Measurements from ENCODE around the gene TTC13. TPM values are rescaled to one million over a fixed set of nuclear protein-coding genes. Genes with fewer than 3 reads are reported as not detected.
A peak's percentile ranks its signal among the peaks of the same experiment; 100 is the strongest.

The TTC13 gene
- total and polyA plus RNA-seq, 8 donors = 15.2 to 29.4 (median 24.4) TPM

GRCh38 chr1:230901671-230902070 lies 77.0 kb downstream of the TTC13 start:
- ATAC-seq (peak; percentile 81), DNase-seq (peak; percentile 32 to 76 (median 74))
- intact Hi-C loops (cut with DNase I) = no loop called here
- H3K27ac ChIP-seq = peak overlapping the region; percentile 63 to 64
- no peaks in the 10 kb centered on the region for H3K9me3 ChIP-seq
- TF ChIP-seq CTCF (IDR thresholded peaks at IDR 0.05) = no peak
- peaks cover 0 to 18% of the 10 kb centered on the region in 2 donors for H3K36me3 ChIP-seq
- peaks cover 0 to 1% of the 10 kb centered on the region in 2 donors for H3K4me1 ChIP-seq
- H3K27me3 ChIP-seq = no peaks in the 10 kb centered on the region
- H3K4me3 ChIP-seq = no peak overlapping the region

- Histone ChIP-seq H3K27ac (peak overlapping the region; percentile 63 to 64), H3K36me3 (peaks cover 0 to 11% of the 10 kb centered on the region in 2 donors), H3K27me3 (no peaks in the 10 kb centered on the region), H3K4me3 (no peak overlapping the region), H3K4me1 (peaks cover 0 to 4% of the 10 kb centered on the region in 2 donors), H3K9me3 (no peaks in the 10 kb centered on the region)
- peak in 2 of 4 donors; percentile 73 to 77 for DNase-seq
- TF ChIP-seq CTCF (IDR thresholded peaks at IDR 0.05) = no peak
- intact Hi-C loops (cut with DNase I) = no loop called here
- ATAC-seq = peak; percentile 79
These were observed 77.7 kb downstream of the TTC13 start for GRCh38 chr1:230900984-230901383.

GRCh38 chr1:230899841-230900251 lies 78.8 kb downstream of the TTC13 start:
- TF ChIP-seq CTCF (IDR thresholded peaks at IDR 0.05) = no peak
- DNase-seq (peak in 2 of 4 donors; percentile 47 to 49), ATAC-seq (peak; percentile 17)
- peak overlapping the region in 1 of 2 donors; percentile 63 for H3K27ac ChIP-seq
- H3K9me3 ChIP-seq = no peaks in the 10 kb centered on the region
- peaks cover 0 to under 1% of the 10 kb centered on the region in 2 donors for H3K36me3 ChIP-seq
- H3K4me3 ChIP-seq = no peak overlapping the region
- no peaks in the 10 kb centered on the region for H3K27me3 ChIP-seq
- peaks cover 0 to 4% of the 10 kb centered on the region in 2 donors for H3K4me1 ChIP-seq
- intact Hi-C loops (cut with DNase I) = no loop called here

DNA sequence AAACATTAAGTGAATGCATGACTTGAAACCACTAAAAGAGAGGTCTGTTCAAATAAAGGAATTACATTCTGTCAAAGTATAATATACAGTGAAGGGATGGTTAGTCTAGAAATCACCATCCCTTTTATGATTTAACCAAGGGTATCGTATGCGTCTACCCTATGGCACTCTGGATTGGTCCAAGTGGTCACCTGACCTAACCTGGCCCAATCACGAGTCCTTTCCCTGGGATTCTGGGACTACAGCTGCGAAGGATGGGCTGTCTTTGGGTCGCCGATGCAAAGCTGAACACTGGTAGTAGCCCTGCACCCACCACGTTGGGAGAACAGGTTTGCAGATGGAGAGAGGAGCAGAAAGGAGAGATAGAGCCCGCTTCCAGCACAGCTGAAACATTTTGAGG lies 79.9 kb downstream of the TTC13 start:
- DNase-seq = no peak
- no peak overlapping the region for H3K27ac ChIP-seq

GRCh38 chr1:230898144-230898543 lies 80.5 kb downstream of the TTC13 start:
- Histone ChIP-seq H3K9me3 (no peaks in the 10 kb centered on the region), H3K36me3 (no peaks in the 10 kb centered on the region), H3K4me1 (peaks cover 0 to 4% of the 10 kb centered on the region in 2 donors), H3K27me3 (no peaks in the 10 kb centered on the region), H3K27ac (no peak overlapping the region), H3K4me3 (no peak overlapping the region)
- ATAC-seq (no peak), DNase-seq (no peak)
- no peak for TF ChIP-seq CTCF (IDR thresholded peaks at IDR 0.05)
- intact Hi-C loops (cut with DNase I) = no loop called here

More for the DNA sequence above, 79.9 kb downstream of the TTC13 start:
- no peak for TF ChIP-seq CTCF (IDR thresholded peaks at IDR 0.05)
- H3K4me1 ChIP-seq = peaks cover 0 to 4% of the 10 kb centered on the region in 2 donors
- no peaks in the 10 kb centered on the region for H3K9me3 ChIP-seq
- H3K4me3 ChIP-seq = no peak overlapping the region
- no peak for ATAC-seq
- H3K36me3 ChIP-seq = no peaks in the 10 kb centered on the region
- intact Hi-C loops (cut with DNase I) = no loop called here
- no peaks in the 10 kb centered on the region for H3K27me3 ChIP-seq
